Neural progenitor cell (in vitro differentiated cells): Measurements from ENCODE around the gene PARS2. TPM values are rescaled to one million over a fixed set of nuclear protein-coding genes. Genes with fewer than 3 reads are reported as not detected.

Source experiments
- DNase-seq: peaks from one replicate; pipeline ENCODE4 v3.0.0-alpha.2; 2016; ENCODE audit warnings: low spot score
- H2AFZ ChIP-seq: fragments of 200-600 bp; sonication (generic); replicated peaks from 2 replicates; pipeline ENCODE4 v1.6.1; 2016; ENCODE audit warnings: antibody characterized with exemption
- H3F3A ChIP-seq: fragments of 200-600 bp; sonication (generic); 2 replicates; pipeline ENCODE4 v1.6.1; 2016; ENCODE audit warnings: antibody characterized with exemption, low read depth
- H3K27ac ChIP-seq: fragments of 200-600 bp; sonication (generic); 2 replicates; pipeline ENCODE4 v1.5.1; 2016; ENCODE audit warnings: mild to moderate bottlenecking
- H3K27me3 ChIP-seq: fragments of 200-600 bp; sonication (generic); 2 replicates; pipeline ENCODE4 v1.6.1; 2016; ENCODE audit warnings: mild to moderate bottlenecking, moderate library complexity
- H3K36me3 ChIP-seq: fragments of 200-600 bp; sonication (generic); 2 replicates; pipeline ENCODE4 v1.5.1; 2016
- H3K4me1 ChIP-seq: fragments of 200-600 bp; sonication (generic); 2 replicates; pipeline ENCODE4 v1.6.1; 2016; ENCODE audit warnings: mixed run types
- H3K4me2 ChIP-seq: fragments of 200-600 bp; sonication (generic); 2 replicates; pipeline ENCODE4 v1.6.1; 2016
- H3K4me3 ChIP-seq: fragments of 200-600 bp; sonication (generic); 2 replicates; pipeline ENCODE4 v1.5.1; 2016
- H3K79me2 ChIP-seq: fragments of 200-600 bp; sonication (generic); 2 replicates; pipeline ENCODE4 v1.6.1; 2016; ENCODE audit warnings: low read depth
- H3K9ac ChIP-seq: fragments of 200-600 bp; sonication (generic); 2 replicates; pipeline ENCODE4 v1.6.1; 2016
- H3K9me3 ChIP-seq: fragments of 200-600 bp; sonication (generic); 2 replicates; pipeline ENCODE4 v1.5.1; 2016; ENCODE audit warnings: low read depth
- H4K20me1 ChIP-seq: fragments of 200-600 bp; sonication (generic); 2 replicates; pipeline ENCODE4 v1.6.1; 2016; ENCODE audit warnings: low read depth
- H3K27ac Mint-ChIP-seq: 3 replicates; pipeline ENCODE4 v1.8.0; 2021; ENCODE audit warnings: mixed read lengths
- H3K27me3 Mint-ChIP-seq: 2 replicates; pipeline ENCODE4 v1.8.0; 2022; ENCODE audit warnings: low read depth, mild to moderate bottlenecking, inconsistent platforms, moderate library complexity, mixed read lengths; ENCODE audit not compliant: insufficient read depth
- H3K36me3 Mint-ChIP-seq: 3 replicates; pipeline ENCODE4 v1.8.0; 2021; ENCODE audit warnings: mixed read lengths
- H3K4me1 Mint-ChIP-seq: 3 replicates; pipeline ENCODE4 v1.8.0; 2021; ENCODE audit warnings: mixed read lengths
- H3K4me3 Mint-ChIP-seq: 3 replicates; pipeline ENCODE4 v1.8.0; 2021; ENCODE audit warnings: mild to moderate bottlenecking, moderate library complexity, mixed read lengths
- H3K9me3 Mint-ChIP-seq: 3 replicates; pipeline ENCODE4 v1.8.0; 2020; ENCODE audit warnings: mixed read lengths
- EZH2 ChIP-seq: fragments of 200-600 bp; sonication (generic); IDR thresholded peaks from 2 replicates; pipeline ENCODE4 v1.6.1; 2017; ENCODE audit warnings: antibody characterized with exemption, mild to moderate bottlenecking, moderate library complexity
- EZH2phosphoT487 ChIP-seq: fragments of 200-600 bp; sonication (generic); IDR thresholded peaks from 2 replicates; pipeline ENCODE4 v1.6.1; 2017; ENCODE audit warnings: antibody characterized with exemption
- total RNA-seq: library from RNA; depleted of rRNA; stranded (reverse); fragments of >200 nt; gene quantifications from 2 replicates; pipeline ENCODE4 v1.2.3, GENCODE V29; 2015; ENCODE audit warnings: low replicate concordance
- TF ChIP-seq, protein P1 (sequence below): fragments of 200-600 bp; sonication (generic); IDR thresholded peaks from 2 replicates; pipeline ENCODE4 v1.5.1; 2017; ENCODE audit warnings: antibody characterized with exemption, mild to moderate bottlenecking

The PARS2 gene
- total RNA-seq, 1 donor from 2014 or later = 5.4 TPM

GRCh38 chr1:54716299-54717047 is 47.9 kb downstream of the PARS2 start:
- H3K79me2 ChIP-seq = peaks cover 22% of the 10 kb centered on the region
- peak overlapping the region; percentile 89 for H3K4me3 Mint-ChIP-seq
- no peaks in the 10 kb centered on the region for H4K20me1 ChIP-seq
- H3K36me3 ChIP-seq = peaks cover 4% of the 10 kb centered on the region
- DNase-seq = no peak
- H3K27me3 ChIP-seq = no peaks in the 10 kb centered on the region
- H3K4me1 Mint-ChIP-seq = peaks cover 23% of the 10 kb centered on the region
- H3K27me3 Mint-ChIP-seq = no peaks in the 10 kb centered on the region
- no peak overlapping the region for H3K27ac ChIP-seq
- peak overlapping the region; percentile 81 for H3K9ac ChIP-seq
- H3K4me3 ChIP-seq = peak overlapping the region; percentile 87
- TF ChIP-seq EZH2 (no peak), EZH2phosphoT487 (no peak)
- TF ChIP-seq, protein P1, sequence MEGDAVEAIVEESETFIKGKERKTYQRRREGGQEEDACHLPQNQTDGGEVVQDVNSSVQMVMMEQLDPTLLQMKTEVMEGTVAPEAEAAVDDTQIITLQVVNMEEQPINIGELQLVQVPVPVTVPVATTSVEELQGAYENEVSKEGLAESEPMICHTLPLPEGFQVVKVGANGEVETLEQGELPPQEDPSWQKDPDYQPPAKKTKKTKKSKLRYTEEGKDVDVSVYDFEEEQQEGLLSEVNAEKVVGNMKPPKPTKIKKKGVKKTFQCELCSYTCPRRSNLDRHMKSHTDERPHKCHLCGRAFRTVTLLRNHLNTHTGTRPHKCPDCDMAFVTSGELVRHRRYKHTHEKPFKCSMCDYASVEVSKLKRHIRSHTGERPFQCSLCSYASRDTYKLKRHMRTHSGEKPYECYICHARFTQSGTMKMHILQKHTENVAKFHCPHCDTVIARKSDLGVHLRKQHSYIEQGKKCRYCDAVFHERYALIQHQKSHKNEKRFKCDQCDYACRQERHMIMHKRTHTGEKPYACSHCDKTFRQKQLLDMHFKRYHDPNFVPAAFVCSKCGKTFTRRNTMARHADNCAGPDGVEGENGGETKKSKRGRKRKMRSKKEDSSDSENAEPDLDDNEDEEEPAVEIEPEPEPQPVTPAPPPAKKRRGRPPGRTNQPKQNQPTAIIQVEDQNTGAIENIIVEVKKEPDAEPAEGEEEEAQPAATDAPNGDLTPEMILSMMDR = no peak
- no peaks in the 10 kb centered on the region for H3K9me3 Mint-ChIP-seq
- H3F3A ChIP-seq = no peaks in the 10 kb centered on the region
- H3K36me3 Mint-ChIP-seq = peaks cover 6% of the 10 kb centered on the region
- H2AFZ ChIP-seq = peak overlapping the region; percentile 79
- H3K27ac Mint-ChIP-seq = peak overlapping the region; percentile 25
- H3K4me2 ChIP-seq = peak overlapping the region; percentile 90
- H3K9me3 ChIP-seq = no peaks in the 10 kb centered on the region
- H3K4me1 ChIP-seq = peaks cover 7% of the 10 kb centered on the region

GRCh38 chr1:54715493-54716298 is 48.6 kb downstream of the PARS2 start, which contains the start of gene TTC4:
Gene TTC4, plus strand, starts transcription at chr1:54715861. Its CDS starts 48 bp downstream, at chr1:54715909.
- peak within 1 kb of the TSS; percentile 89 for H3K4me3 Mint-ChIP-seq
- no peaks in the 10 kb centered on the region for H3K9me3 ChIP-seq
- peak within 1 kb of the TSS; percentile 25 for H3K27ac Mint-ChIP-seq
- no peaks in the 10 kb centered on the region for H4K20me1 ChIP-seq
- peak within 1 kb of the TSS; percentile 90 for H3K4me2 ChIP-seq
- DNase-seq = peak; percentile 93
- H3K4me1 ChIP-seq = peaks cover 7% of the 10 kb centered on the region
- H3K36me3 Mint-ChIP-seq = peaks cover 3% of the 10 kb centered on the region
- peaks cover 22% of the 10 kb centered on the region for H3K79me2 ChIP-seq
- no peaks in the 10 kb centered on the region for H3K36me3 ChIP-seq
- no peak within 1 kb of the TSS for H3K27ac ChIP-seq
- peak within 1 kb of the TSS; percentile 81 for H3K9ac ChIP-seq
- peak within 1 kb of the TSS; percentile 79 for H2AFZ ChIP-seq
- peak within 1 kb of the TSS; percentile 87 for H3K4me3 ChIP-seq
- no peaks in the 10 kb centered on the region for H3F3A ChIP-seq
- H3K4me1 Mint-ChIP-seq = peaks cover 23% of the 10 kb centered on the region
- H3K27me3 ChIP-seq = peaks cover 6% of the 10 kb centered on the region
- TF ChIP-seq, protein P1 = no peak
- TF ChIP-seq EZH2phosphoT487 (no peak), EZH2 (no peak)
- peaks cover 5% of the 10 kb centered on the region for H3K27me3 Mint-ChIP-seq
- no peaks in the 10 kb centered on the region for H3K9me3 Mint-ChIP-seq

DNA sequence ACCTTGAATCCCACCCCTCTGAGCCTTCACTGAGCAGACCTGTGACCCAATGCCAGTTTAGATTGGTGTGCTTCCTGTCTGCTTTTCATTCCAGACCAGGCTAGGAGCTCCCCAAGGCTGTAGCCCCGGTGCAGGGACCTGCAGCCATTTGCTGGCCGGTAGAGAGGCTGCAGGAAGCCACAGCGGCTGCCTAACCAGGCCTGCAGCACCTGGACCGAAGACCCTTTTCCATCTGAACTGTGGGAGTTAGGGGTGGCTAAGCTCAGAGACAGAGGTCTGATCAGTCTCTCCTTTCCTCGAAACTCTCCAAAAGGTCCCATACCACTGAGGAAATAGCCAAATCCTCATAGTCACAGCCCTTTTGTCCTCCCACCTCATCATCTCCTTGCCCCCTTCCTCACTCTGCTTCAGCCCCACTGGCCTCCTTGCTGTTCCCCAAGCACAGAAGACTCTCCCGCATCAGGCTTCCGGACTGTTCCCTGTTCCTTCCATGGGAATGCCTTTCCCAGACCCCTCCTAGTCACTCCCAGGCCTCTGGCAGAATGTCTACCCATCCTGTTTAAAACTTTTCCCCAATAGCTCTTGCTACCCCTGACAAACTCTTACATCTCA is 49.3 kb downstream of the PARS2 start:
- H3K9me3 Mint-ChIP-seq = no peaks in the 10 kb centered on the region
- H3K27ac Mint-ChIP-seq = no peak overlapping the region
- peaks cover 5% of the 10 kb centered on the region for H3K27me3 Mint-ChIP-seq
- no peak overlapping the region for H3K9ac ChIP-seq
- H3F3A ChIP-seq = no peaks in the 10 kb centered on the region
- no peaks in the 10 kb centered on the region for H4K20me1 ChIP-seq
- H3K4me1 ChIP-seq = peaks cover 7% of the 10 kb centered on the region
- H3K79me2 ChIP-seq = peaks cover 22% of the 10 kb centered on the region
- peaks cover 23% of the 10 kb centered on the region for H3K4me1 Mint-ChIP-seq
- DNase-seq = no peak
- TF ChIP-seq, protein P1 = no peak
- TF ChIP-seq EZH2 (no peak), EZH2phosphoT487 (no peak)
- H3K4me2 ChIP-seq = peak overlapping the region; percentile 90
- no peaks in the 10 kb centered on the region for H3K9me3 ChIP-seq
- no peak overlapping the region for H3K27ac ChIP-seq
- H3K4me3 ChIP-seq = peak overlapping the region; percentile 87
- H3K36me3 Mint-ChIP-seq = peaks cover 3% of the 10 kb centered on the region
- H3K4me3 Mint-ChIP-seq = peak overlapping the region; percentile 89
- peak overlapping the region; percentile 79 for H2AFZ ChIP-seq
- H3K27me3 ChIP-seq = peaks cover 11% of the 10 kb centered on the region
- H3K36me3 ChIP-seq = no peaks in the 10 kb centered on the region
